Fibroblast of skin of back (primary cell): ENCODE results near the gene TRIM38.
"Not testable (repeated sequence)": the region's sequence is repeated elsewhere in the genome, so short reads cannot be mapped to it uniquely, and the experiment has no call there.

Experiments used
- DNase-seq: peaks from one replicate; pipeline ENCODE4 v3.0.0-alpha.2; 2013

Gene TRIM38

GRCh38 chr6:25972902-25973301, 10.3 kb downstream of the TRIM38 start:
- no peak for DNase-seq

- no peak for DNase-seq
Observed at GRCh38 chr6:25973923-25974555, 11.4 kb downstream of the TRIM38 start.

GRCh38 chr6:25975923-25976560, 13.4 kb downstream of the TRIM38 start:
- no peak for DNase-seq

GRCh38 chr6:25980935-25981334, 18.3 kb downstream of the TRIM38 start:
- no peak for DNase-seq

- no peak for DNase-seq
Observed at GRCh38 chr6:25981568-25982263, 19.1 kb downstream of the TRIM38 start.

GRCh38 chr6:25984265-25984664, 21.7 kb downstream of the TRIM38 start:
- no peak for DNase-seq

- no peak for DNase-seq
Observed at GRCh38 chr6:25987845-25988244, 25.2 kb downstream of the TRIM38 start.

GRCh38 chr6:25990172-25990873, 27.7 kb downstream of the TRIM38 start:
- DNase-seq, result no peak

GRCh38 chr6:25991785-25992412, 29.3 kb downstream of the TRIM38 start:
- peak; percentile 60 for DNase-seq

- peak; percentile 89 for DNase-seq
Observed at GRCh38 chr6:25992413-25993340, 30.1 kb downstream of the TRIM38 start.

GRCh38 chr6:25993341-25993684, 30.7 kb downstream of the TRIM38 start:
- DNase-seq, result not testable (repeated sequence)

- peak; percentile 20 for DNase-seq
Observed at GRCh38 chr6:25995507-25995906, 32.9 kb downstream of the TRIM38 start.

GRCh38 chr6:25997921-25998320, 35.3 kb downstream of the TRIM38 start:
- DNase-seq, result no peak

- no peak for DNase-seq
Observed at GRCh38 chr6:25998379-25998778, 35.8 kb downstream of the TRIM38 start.

GRCh38 chr6:25999225-25999624, 36.6 kb downstream of the TRIM38 start:
- not testable (repeated sequence) for DNase-seq

GRCh38 chr6:26000366-26001144, 38.0 kb downstream of the TRIM38 start:
- DNase-seq, result no peak

GRCh38 chr6:26003102-26003694, 40.6 kb downstream of the TRIM38 start:
- DNase-seq, result peak; percentile 52

- DNase-seq, result no peak
Observed at GRCh38 chr6:26006086-26006939, 43.7 kb downstream of the TRIM38 start.

GRCh38 chr6:26006940-26007305, 44.3 kb downstream of the TRIM38 start:
- DNase-seq, result not testable (repeated sequence)

- no peak for DNase-seq
Observed at GRCh38 chr6:26008470-26008869, 45.9 kb downstream of the TRIM38 start.
